ENCODE data around the gene TUBB8.

TUBB8 gene

DNA sequence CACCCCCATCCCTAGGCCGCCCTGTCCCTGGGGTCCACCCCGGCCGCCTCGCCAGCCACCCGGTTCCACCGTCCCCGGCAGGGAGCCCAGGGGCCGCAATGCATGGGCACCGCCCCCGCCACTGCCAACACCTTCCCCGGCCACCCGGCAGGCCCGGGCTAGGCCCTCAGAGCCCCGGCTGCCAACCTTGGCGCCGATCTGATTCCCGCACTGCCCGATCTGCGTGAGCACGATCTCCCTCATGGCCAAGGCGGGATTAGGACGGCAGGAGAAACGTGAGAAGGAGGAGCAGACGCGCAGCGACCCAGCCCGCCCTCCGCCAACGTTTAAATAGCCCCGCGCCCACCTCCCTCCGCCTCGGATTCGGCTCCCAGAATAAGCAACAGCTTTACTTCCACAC, at the start of gene TUBB8:
Gene TUBB8 (minus strand): TSS at position 301 of the 400 bp plus-strand sequence. CDS start 58 bp downstream, at position 243.
- H3K4me3 ChIP-seq (ENCODE audit: low read length): no peak within 1 kb of the TSS
- no peak for DNase-seq (ENCODE audit: low read depth)

DNA sequence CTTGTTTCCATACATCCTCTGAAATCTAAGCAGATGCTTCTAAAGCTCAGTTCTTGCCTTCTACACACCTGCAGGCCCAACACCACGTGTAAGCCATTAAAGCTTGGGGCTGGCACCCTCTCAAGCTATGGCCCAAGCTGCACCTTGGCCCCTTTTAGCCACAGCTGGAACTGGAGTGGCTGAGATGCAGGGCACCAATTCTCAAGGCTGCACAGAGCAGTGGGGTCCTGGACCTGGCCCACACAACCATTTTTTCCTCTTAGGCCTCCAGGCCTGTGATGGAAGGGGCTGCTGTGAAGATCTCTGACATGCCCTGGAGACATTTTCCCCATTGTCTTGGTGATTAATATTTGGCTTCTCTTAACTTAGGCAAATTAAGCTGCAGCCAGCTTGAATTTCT, 47.4 kb upstream of the TUBB8 start:
- TF ChIP-seq, protein P1, sequence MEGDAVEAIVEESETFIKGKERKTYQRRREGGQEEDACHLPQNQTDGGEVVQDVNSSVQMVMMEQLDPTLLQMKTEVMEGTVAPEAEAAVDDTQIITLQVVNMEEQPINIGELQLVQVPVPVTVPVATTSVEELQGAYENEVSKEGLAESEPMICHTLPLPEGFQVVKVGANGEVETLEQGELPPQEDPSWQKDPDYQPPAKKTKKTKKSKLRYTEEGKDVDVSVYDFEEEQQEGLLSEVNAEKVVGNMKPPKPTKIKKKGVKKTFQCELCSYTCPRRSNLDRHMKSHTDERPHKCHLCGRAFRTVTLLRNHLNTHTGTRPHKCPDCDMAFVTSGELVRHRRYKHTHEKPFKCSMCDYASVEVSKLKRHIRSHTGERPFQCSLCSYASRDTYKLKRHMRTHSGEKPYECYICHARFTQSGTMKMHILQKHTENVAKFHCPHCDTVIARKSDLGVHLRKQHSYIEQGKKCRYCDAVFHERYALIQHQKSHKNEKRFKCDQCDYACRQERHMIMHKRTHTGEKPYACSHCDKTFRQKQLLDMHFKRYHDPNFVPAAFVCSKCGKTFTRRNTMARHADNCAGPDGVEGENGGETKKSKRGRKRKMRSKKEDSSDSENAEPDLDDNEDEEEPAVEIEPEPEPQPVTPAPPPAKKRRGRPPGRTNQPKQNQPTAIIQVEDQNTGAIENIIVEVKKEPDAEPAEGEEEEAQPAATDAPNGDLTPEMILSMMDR (IDR thresholded peaks at IDR 0.05; ENCODE audit: insufficient read depth, low read depth, low read length, missing control alignments): no peak
- no peak for DNase-seq (ENCODE audit: low read depth)
- no peak overlapping the region for H3K4me3 ChIP-seq (ENCODE audit: low read length)

More for the DNA sequence above, at the start of gene TUBB8:
- TF ChIP-seq, protein P1 (IDR thresholded peaks at IDR 0.05; ENCODE audit: insufficient read depth, low read depth, low read length, missing control alignments): no peak

DNA sequence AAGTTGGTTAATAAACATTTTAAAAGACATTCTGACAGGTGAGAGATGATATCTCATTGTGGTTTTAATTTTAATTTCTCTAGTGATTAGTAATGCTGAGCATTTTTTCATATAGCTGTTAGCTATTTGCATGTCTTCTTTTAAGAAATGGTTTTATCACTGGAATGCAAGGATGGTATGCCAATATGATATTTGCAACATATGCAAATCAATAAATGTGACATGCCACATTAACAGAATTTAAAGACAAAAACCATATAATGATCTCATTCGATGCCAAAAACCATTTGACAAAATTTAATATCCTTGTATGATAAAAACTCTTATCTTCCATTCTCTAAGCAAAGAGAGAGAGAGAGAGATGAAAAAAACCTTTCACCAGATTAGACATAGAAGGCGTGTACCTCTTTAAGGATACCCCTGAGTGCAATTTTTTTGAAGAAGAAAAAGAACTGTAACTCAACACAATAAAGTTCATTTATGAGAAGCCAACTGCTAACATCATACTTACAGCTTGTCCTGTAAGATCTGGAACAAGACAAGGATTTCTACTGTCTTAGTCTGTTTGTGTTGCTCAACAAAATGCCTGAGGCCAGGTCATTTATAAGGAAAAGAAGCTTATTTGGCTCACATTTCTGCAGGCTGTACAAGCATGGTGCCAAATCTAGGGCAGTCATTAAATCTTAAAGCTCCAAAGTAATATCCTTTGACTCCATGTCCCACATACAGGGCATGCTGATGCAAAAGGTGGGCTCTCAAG, 46.4 kb upstream of the TUBB8 start:
- no peak for DNase-seq (ENCODE audit: low read depth)
- TF ChIP-seq, protein P1 (IDR thresholded peaks at IDR 0.05; ENCODE audit: insufficient read depth, low read depth, low read length, missing control alignments): no peak
- no peak overlapping the region for H3K4me3 ChIP-seq (ENCODE audit: low read length)

DNA sequence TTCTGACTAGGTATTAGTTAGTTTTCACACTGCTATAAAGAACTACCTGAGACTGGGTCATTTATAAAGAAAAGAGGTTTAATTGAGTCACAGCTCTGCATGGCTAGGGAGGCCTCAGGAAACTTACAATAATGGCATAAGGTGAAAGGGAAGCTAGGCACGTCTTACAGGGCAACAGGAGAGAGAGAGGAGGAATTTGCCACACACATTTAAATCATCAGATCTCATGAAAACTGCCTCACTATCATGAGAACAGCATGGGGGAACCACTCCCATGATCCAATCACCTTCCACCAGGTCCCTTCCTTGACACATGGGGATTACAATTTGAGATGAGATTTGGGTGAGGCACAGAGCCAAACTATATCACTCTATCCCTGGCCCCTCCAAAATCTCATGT, 45.5 kb upstream of the TUBB8 start:
- TF ChIP-seq, protein P1 (IDR thresholded peaks at IDR 0.05; ENCODE audit: insufficient read depth, low read depth, low read length, missing control alignments): no peak
- no peak for DNase-seq (ENCODE audit: low read depth)
- H3K4me3 ChIP-seq (ENCODE audit: low read length): no peak overlapping the region

DNA sequence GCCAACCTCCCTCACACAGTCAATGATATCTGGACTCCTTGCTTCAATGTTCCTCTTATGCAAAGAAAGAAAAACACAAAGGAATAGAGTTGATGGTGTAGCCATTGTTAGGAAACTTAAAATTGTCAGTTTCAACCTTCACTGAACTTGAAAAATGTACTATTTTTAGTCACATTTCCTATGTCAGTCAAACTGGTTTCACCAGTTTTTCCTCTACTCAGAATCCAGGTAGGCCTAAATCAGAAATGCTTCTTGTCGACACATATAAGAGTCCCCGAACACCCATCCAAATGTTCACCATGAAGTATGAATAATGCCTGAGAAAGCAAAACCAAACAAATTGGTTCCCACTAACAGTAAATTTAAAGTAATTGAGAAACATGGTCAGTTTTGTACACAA, 43.8 kb upstream of the TUBB8 start:
- TF ChIP-seq, protein P1 (IDR thresholded peaks at IDR 0.05; ENCODE audit: insufficient read depth, low read depth, low read length, missing control alignments): no peak
- DNase-seq (ENCODE audit: low read depth): peak; percentile 74
- no peak overlapping the region for H3K4me3 ChIP-seq (ENCODE audit: low read length)

DNA sequence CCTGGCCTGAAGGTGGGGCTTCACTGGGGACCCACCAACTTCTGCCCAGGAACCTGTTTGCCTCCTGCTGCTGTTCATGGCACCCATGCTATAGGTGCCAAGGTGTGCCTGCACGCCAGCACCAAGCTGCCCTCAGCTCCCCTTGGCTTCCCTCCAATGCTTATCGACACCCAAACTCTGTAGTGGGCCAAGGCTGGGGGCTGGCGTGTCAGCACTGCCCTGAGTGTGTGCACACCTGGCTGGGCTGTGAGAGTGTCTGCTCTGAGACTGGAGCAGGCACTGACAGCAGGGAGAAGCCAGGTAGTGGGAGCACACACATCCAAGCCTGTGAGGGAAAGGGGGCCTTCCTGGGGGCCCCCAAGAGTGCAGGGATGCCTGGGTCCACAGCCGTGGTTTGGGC, 43.1 kb upstream of the TUBB8 start:
- H3K4me3 ChIP-seq (ENCODE audit: low read length): no peak overlapping the region
- TF ChIP-seq, protein P1 (IDR thresholded peaks at IDR 0.05; ENCODE audit: insufficient read depth, low read depth, low read length, missing control alignments): no peak
- DNase-seq (ENCODE audit: low read depth): no peak

DNA sequence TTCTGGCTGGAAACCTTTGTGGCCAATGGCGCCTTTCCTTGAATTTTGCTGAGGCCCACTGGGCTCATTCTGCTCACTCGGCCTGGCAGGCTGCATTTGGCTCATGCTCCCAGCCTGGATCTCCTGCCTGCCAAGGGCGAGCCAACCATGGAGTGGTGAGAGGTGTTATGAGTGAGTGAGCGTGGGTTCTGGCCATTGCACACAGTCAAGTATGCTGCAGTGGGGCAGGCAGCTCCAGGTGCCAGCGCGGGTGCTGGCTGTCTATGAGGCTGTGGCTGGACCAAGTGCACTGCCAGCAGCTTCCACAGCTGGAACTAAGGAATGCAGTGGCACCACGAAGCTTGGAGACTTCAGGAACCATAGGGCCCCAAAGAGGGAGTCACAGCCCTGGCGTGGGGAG, 42.2 kb upstream of the TUBB8 start:
- DNase-seq (ENCODE audit: low read depth): no peak
- H3K4me3 ChIP-seq (ENCODE audit: low read length): no peak overlapping the region
- TF ChIP-seq, protein P1 (IDR thresholded peaks at IDR 0.05; ENCODE audit: insufficient read depth, low read depth, low read length, missing control alignments): no peak
